CD4-positive, alpha-beta T cell treated with Interleukin-2 at 100 ng/mL for 4 hours (primary cell): ENCODE data around the gene IKBIP.
"Not testable (repeated sequence)": the region's sequence is repeated elsewhere in the genome, so short reads cannot be mapped to it uniquely, and the experiment has no call there.

Experiments used
- DNase-seq: peaks from one replicate; pipeline ENCODE4 v3.0.0-alpha.2; 2020; ENCODE audit warnings: low spot score

Gene IKBIP

DNA sequence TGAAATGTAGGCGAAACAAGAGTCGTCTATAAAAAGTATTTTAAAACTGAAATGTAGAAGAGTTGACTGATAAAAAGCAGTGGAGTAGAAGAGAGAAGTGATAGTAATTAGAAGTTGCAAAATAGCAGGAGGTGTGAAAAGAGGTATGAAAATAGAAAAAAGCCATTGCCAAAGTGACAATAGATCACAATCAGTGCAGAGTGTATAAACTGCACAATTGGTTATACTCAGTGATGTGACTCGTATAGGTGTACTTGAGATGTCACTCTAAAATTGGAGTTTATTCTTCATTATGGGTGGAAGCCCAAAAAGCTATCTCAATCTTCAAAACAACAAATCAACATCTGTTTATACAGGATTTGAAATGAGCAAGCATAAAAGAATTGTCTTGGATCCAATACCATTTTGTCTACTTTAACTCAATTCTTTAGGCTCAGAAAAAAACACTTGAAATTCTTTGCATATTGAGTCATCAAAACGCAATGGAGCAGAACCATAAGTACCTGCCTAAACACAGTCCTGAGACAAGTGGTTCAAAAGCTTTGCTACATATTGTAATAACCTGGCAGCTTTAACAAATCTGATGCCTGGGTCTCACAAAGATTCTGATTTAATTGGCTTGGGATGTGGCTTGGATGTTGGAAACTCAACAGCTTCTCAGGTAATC is 8.8 kb downstream of the IKBIP start:
- no peak for DNase-seq

DNA sequence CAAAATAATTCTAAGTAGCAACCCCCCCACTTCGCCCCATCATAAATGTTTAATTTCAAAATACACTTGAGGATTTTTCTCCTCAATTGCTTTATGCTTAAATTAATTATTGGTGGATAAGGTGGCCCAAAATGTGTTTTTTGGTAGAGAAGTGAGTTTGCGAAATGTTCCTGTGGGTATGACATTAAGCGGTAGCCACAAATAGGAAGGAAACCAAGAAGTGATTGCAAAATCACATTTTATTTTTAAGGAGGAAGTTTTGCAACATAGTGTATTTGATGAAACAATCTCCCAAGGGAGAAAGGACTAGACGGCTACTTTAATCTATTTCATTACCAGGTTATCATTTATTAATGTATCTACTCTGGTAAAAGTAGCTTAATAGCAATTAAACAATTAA is 25.6 kb downstream of the IKBIP start:
- no peak for DNase-seq

DNA sequence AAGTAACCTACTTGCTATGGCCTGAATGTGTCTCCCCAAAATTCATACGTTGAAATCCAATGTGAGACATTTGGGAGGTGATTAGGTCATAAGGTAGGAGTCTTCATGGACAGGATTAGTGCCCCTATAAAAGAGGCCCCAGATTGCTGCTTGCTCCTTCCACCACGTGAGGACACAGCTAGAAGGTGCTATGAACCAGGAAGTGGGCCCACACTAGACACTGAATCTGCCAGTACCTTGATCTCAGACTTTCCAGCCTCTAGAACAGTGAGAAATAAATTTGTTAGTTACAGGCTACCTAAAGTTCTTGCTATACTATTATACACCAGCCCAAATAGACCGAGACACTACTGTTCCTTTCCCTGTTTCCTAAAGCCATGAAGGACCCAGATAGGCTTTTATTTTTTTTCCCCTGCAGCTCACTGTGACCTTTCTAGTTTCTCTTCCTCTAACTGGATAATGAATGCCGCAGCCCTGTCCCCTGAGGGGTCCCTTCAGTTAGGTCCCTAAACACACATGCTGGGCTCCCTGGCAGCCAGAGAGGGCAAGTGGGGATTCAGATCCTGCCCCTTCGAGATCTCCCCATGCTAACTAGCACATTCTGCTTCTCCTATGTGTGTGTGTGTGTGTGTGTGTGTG is 31.8 kb downstream of the IKBIP start:
- no peak for DNase-seq

DNA sequence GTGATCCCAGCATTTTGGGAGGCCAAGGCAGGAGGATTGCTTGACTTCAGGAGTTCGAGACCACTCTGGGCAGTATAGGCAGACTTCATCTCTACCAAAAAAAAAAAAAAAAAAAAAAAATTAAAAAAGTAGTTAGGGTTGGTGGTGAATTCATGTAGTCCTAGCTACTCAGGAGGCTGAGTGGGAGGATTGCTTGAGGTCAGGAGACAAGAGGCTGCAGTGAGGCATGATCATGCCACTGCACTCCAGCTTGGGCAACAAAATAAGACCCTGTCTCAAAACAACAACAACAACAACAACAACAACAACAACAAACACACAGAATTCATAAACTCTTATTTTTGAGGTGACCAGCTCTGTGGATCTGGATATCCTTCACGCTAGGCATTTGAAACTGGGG is 34.0 kb downstream of the IKBIP start:
- DNase-seq: no peak

- no peak for DNase-seq
Measured at GRCh38 chr12:98606359-98606988, 38.1 kb downstream of the IKBIP start.

DNA sequence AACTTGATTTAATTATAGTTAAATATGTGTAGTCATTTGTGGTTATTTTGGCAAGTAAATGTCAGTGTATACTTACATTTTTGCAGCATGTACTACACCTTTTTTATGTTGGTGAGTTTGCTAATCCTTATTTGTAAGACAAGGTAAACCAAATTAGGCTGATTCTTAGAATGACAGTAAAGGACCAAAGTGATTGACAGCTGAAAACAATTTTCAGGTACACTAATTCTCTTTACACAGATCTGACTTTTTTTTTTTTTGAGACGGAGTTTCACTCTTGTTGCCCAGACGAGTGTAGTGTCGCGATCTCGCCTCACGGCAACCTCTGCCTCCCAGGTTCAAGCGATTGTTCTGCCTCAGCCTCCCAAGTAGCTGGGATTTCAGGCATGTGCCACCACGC is 42.7 kb downstream of the IKBIP start:
- DNase-seq: no peak

GRCh38 chr12:98597313-98597712 is 47.3 kb downstream of the IKBIP start:
- not testable (repeated sequence) for DNase-seq

GRCh38 chr12:98595243-98595988 is 49.2 kb downstream of the IKBIP start:
- peak; percentile 24 for DNase-seq

DNA sequence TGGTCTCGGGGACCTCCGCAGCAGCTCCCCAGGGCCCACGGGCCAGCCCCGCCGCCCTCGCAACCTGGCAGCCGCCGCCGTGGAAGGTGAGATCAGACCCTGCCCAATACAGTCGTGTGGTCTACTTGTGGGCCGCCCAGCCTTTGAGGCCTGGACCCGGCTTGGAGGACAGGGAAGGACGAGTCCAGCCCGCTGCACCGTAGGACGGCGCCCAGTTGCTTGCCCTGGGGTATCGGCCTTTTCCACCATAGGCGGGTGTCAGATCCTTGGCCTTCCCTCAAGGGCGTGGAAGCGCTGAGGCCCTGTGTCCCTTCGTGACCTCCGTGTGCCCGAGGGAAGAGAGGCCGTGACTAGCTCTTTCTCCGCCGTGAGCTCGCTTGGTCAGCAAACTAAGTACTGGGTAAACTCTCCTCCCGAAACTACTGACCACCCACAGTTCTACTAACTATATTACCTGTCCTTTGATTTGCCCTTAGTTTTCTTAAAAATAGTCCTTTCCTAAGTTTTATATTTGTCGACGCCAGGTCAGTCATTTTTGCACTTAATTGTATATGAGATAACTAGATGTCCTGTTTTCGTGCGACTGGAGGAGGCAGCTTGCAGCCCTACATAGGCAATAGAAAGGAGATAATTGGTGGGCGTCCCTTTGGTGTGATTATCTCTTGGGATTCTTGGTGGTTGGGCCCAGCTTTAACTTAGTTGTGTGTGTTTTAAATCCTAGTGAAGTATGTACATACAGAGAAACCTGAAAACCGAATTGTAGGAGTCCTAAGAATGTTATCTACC is 50.3 kb downstream of the IKBIP start:
- DNase-seq: no peak

DNA sequence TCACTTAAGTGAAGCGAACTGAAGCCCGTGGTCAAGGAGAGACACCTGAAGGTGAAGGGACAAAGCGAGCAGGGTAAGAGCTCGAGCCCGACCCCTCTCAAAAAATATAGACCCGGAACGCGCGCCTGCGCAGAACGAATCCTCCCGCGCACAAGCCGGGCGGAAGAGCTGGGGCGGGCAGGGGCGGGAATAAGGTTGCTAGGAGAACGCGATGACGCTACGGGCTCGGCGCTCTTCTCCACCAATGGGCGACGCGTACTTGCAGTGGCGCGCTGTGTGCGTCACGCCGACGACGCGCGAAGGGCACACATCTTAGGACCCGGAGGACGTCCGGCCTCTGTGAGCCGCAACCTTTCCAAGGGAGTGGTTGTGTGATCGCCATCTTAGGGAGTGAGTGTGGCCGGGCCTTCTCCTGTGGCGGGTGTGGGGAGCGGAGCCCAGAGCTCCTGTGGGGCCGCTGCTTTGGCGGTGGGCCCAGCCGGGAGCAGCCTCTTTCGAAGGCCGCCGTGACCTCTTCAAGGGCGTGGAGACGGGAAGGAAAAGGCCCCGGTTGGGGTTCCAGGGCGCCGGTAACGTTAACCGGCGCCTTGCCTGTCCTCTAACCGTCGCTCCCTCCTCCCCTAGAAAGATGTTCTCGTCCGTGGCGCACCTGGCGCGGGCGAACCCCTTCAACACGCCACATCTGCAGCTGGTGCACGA is 51.1 kb downstream of the IKBIP start, which contains the start of gene SLC25A3:
Gene SLC25A3, plus strand, starts transcription at position 336 of the 699 bp plus-strand sequence. Its CDS starts 293 bp downstream, at position 629.
- peak; percentile 96 for DNase-seq

DNA sequence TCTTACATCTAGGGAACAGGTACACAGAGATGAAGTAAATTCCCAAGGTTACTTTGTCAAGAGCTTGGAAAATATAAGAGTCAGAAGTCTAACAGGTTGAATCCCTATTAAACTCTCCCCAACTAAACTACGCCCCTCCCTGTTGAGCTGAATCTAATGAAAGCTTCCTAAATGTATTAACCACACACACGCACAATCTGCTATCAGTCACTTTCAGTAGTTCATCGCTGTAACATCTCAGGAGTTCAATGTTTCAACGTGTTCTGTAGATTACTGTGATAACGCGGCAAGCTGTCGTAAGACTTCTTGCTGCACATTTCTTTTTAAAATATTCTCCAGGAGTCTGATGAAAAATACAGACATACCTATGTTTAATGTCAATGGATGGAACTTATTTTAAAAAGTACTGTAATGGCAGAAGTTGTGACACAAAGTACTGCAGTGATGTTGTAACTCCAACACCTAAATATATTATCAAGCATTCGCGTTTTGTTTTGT is 51.7 kb downstream of the IKBIP start:
- peak; percentile 29 for DNase-seq

DNA sequence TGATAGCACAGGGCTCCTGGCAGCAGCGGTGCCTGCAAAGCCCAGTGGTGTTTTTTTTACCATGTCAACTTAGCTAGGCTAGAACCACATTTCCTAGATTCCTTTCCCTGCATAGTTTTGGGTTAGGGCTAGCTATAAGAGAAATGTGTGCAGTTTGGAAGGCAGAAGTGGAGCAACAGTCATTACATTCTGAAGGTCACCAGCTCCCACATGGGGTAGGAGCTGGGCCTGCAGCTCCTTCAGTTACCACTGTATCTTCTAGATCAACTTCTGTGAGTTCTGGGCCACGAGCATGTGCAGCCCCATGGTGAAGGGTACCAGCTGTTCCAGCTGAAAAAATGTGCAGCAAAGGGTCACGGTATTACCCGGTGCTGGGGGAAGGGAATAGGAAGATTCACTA is 53.4 kb downstream of the IKBIP start:
- DNase-seq: no peak

GRCh38 chr12:98587084-98587483 is 57.5 kb downstream of the IKBIP start:
- DNase-seq: no peak

DNA sequence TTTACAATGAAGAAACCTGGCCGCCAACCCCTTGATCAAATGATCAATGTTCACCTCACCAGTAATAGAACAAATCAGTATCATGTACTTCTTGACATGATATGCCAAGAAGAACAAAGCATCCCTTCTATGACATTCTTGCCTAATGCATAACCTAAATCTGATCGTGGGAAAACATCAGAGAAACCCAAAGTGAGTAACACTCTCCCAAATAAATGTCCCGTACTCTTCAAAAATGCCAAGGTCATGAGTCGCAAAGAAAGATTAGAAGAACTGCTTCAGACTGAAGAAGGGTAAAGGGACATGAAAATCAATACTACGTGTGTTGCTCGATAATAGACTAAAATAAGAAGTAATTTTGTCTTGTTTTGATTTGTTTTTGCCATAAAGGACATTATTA is 62.5 kb downstream of the IKBIP start:
- DNase-seq: no peak

- DNase-seq: no peak
Measured at GRCh38 chr12:98581101-98581500, 63.5 kb downstream of the IKBIP start.

- no peak for DNase-seq
Measured at GRCh38 chr12:98580695-98581094, 63.9 kb downstream of the IKBIP start.

DNA sequence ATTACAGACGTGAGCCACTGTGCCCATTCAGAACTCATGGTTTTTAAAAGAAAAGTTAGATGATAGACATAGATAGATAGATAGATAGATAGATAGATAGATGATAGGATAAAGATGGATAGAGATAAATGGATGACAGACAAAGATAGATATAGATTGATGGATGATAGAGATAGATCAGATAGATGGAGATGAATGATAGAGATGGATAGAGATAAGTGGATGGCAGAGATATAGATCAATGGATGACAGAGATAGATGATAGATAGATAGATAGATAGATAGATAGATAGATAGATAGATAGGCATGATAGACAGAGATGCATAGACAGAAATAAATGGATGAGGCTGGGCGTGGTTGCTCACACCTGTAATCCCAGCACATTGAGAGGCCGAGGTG is 64.8 kb downstream of the IKBIP start:
- no peak for DNase-seq

GRCh38 chr12:98579347-98579746 is 65.2 kb downstream of the IKBIP start:
- DNase-seq: no peak

DNA sequence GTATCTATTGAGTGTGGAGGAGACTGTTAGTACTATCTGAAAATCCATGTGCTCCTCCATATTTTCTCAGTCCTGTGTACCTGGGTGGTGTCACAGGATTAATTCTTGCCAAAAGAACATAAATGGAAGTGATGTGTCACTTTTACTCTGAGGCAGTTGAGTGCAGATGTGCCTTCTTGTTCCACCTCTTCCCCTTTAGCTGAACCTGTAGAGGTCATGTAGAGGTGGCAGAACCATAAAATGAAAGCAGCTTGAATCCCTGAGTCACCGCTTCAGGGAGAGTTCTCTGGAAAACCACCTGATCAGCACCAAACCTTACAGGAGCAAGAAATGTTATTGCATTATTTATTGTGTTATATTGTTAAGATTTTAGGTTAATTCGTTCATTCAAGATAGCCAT is 65.8 kb downstream of the IKBIP start:
- no peak for DNase-seq

GRCh38 chr12:98578392-98578791 is 66.2 kb downstream of the IKBIP start:
- DNase-seq: no peak

GRCh38 chr12:98576795-98577194 is 67.8 kb downstream of the IKBIP start:
- not testable (repeated sequence) for DNase-seq
